SW480 (cell line): Measurements from ENCODE around the gene MYH7B.

Experiments
- DNase-seq: peaks from one replicate; pipeline ENCODE4 v3.0.0-alpha.2; 2016; ENCODE audit warnings: low spot score

The MYH7B gene

DNA sequence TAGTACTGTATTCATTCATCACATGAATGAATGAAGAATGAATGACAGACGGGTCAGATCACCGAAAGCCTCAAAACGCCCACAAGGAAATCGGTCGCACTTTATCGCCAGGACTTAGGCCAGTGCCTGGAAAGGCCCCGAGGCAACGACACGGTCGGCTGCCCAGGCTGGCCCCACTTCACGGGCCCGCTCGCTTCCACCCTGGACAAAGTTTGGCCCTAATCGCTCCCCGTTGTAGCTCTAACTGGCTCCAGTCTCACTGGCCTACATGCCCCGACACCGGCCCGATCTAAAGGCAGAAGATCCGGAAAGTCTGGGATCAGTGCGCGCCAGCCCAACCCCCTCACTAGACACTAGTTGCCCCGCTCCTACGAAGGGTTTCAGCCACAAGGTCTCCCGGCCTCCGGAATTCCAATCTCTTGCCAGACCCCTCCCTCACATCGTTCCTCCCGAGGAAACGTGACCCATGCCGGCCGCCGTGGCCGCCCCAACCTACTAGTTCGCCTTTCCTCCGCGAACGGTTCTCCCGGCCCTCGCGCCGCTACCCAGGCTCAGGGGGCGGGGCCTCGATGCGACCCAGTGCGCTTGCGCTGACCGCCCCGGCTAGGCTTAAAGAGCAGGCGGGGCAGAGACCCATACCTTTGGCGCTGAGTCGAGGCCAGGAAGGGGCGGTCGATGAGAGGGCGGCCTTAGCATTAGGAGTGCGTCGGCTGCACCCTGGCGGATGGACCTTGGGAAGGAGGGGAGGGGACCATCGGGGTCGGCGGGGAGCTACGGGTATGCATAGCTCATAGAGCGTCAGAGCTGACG, at the start of gene MYH7B, which contains the start of gene GSS:
Gene MYH7B, plus strand, starts transcription at position 638 of the 810 bp plus-strand sequence. CDS start 22,138 bp downstream, outside the sequence.
Gene GSS, minus strand, starts transcription at position 576 of the 810 bp plus-strand sequence. CDS start 3,954 bp downstream, outside the sequence.
- DNase-seq, result peak; percentile 97

- DNase-seq, result peak; percentile 93
These were observed 47.8 kb upstream of the MYH7B start for GRCh38 chr20:34907616-34908469.

- no peak for DNase-seq
These were observed 40.5 kb upstream of the MYH7B start for GRCh38 chr20:34915131-34915530.

- DNase-seq, result no peak
These were observed 39.8 kb upstream of the MYH7B start for GRCh38 chr20:34915749-34916455.

- DNase-seq, result no peak
These were observed 38.8 kb upstream of the MYH7B start for GRCh38 chr20:34916774-34917354.

- no peak for DNase-seq
These were observed 35.6 kb upstream of the MYH7B start for GRCh38 chr20:34920055-34920454.

GRCh38 chr20:34921436-34921835, 34.2 kb upstream of the MYH7B start:
- DNase-seq, result no peak

GRCh38 chr20:34922654-34923381, 32.9 kb upstream of the MYH7B start:
- peak; percentile 42 for DNase-seq

DNA sequence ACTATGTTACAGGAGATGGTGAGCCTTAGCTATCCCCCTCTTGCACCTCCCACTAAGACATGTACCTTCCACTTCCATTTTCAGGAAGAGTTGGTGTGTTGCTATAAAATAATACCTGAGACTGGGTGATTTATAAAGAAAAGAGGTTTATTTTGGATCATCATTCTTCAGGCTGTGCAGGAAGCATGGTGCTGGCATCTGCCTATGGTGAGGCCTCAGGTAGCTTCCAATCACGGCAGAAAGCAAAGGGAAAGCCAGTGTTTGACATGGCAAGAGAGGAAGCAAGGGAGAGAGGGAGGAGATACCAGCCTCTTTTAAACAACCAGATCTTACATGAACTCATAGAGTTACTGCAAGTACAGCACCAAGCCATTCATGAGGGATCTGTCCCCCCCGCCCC, 32.3 kb upstream of the MYH7B start:
- no peak for DNase-seq

GRCh38 chr20:34925341-34925740, 30.3 kb upstream of the MYH7B start:
- DNase-seq, result no peak

DNA sequence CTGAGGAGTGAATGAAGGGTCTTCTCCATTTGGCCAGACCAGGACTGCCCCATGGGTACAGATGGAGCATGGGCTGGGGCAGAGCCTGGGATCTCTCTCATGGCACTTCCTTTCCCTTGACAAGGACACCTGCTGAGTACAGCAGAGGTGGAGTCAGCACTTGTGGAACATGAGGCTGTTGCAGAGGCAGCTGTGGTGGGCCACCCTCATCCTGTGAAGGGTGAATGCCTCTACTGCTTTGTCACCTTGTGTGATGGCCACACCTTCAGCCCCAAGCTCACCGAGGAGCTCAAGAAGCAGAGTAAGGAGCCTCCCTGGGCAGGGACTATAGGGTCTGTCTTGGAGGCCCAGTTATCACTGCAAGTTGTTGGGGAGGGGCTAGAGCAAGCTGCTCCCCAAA, 29.7 kb upstream of the MYH7B start:
- no peak for DNase-seq

DNA sequence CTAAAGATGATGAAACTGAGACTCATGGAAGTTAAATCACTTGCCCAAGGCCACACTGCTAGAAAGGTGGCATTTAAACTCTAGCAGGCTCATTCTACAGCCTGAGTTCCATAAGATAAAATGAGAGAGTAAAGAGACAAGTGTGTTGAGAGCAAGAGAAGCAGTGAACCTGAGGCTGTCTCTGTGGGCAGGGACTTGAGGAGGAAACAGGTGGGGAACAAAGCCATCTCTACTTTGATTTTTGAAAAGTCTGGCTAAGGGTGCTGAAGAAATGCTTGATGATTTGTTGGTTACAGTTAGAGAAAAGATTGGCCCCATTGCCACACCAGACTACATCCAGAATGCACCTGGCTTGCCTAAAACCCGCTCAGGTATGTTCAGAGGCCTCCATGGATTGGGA, 29.1 kb upstream of the MYH7B start:
- no peak for DNase-seq

DNA sequence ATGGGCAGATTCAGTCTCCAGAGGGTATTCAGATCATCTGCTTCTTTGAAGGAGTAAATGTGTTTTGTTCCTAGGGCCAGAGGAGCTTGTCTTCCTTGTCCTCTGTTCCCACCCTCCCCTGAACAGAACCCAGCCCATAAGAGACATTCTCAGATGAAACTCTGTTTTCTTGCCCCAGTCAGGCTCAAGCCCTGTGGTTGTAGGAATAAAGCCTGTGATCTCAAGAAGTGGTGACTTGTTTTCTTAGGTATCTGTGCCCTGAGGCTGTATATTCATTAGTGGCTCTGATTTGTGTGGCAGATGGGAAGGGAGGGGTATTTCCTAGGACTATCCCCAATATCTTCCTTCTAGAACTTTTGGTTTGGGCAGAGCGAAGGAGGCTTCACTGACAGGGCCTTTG, 27.9 kb upstream of the MYH7B start:
- no peak for DNase-seq

DNA sequence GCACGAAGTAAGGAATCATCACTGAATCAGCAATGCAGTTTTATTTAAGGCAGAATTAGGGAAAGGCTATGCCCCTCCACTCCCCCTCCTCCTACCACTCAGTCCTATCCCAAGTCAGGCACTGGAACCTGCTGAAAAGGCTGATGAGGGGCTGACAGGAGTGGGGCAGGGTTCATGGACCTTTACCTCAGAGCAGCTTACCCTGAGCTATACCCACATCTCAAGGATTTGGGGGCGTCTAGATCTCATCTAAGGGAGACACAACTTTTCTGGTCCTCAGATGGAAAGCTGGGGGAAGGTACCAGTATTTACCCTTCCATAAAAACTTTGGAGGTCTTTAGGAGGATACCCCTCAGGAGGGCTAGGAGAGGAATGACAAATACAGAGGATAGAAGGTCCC, 27.3 kb upstream of the MYH7B start:
- DNase-seq, result no peak

DNA sequence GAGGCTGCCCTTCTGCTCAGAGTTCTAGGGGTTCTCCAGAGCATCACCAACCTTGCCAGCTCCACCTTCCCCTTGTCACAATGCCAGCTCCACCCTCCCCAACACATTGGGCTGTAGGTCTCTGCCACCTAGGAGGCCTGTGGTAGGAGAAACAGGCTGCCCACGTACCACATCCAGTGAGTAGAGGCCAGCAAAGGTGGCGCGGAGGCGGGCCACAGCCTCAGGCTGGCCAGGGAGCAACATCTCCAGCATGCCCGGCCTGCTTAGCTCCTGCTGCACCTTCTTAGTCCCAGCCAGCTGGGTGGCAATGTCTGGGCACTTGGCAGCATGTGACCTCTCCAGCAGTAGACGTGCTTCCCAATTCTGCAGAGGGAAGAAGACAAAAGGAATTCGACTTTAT, 23.9 kb upstream of the MYH7B start:
- DNase-seq, result no peak

- DNase-seq, result no peak
These were observed 17.1 kb upstream of the MYH7B start for GRCh38 chr20:34938466-34939163.

DNA sequence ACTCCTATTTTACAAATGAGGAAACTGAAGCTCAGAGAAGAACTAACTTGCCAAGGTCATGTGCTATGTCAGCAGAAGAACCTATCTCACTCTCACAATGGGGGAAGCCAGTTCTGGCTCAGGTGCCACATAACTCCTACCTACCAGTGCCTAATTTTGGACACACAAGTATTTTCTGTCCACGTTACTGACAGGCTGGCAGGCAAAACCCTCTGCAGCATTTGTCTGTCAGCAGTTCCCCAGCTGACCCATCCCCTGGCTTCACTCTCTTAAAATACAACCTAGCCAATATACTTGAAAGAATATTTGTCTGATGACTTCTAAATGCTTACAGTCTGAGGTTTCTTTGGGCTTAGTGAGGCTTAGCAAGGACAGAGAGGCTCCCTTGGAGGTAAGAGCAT, 15.6 kb upstream of the MYH7B start:
- no peak for DNase-seq

DNA sequence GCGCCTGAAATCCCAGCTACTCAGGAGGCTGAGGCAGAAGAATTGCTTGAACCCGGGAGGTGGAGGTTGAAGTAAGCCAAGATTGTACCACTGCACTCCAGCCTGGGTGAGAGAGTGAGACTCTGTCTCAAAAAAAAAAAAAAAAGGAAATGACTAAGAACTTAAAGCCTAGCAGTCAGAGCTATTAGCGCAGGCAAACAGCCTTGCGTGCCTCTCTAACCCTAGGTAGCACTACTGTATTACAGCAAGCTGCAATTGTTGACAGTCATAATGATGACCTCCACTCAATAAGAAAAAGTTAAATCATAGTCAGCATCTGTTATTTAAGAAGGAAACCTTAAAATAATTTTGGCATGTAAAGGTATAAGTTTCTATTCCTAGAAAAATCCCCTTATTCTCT, 14.4 kb upstream of the MYH7B start:
- no peak for DNase-seq

DNA sequence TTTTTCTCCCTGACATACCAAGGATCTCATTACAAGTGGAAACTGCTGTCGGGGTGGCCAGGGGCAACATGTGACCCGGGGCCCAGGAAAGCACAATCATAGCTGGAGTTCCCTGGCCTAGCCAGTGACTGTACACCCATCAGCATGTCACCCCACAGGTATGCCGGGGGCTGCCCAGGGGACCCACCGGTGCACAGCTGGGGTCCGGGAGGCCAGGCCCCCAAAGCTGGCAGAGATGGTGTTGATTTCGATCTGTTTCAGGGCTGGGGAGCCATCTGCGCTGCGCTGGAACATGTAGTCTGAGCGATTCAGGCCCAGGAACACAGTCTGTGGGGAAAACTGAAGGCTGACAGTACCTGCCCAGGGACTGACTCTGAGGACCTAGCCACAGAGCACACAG, 13.4 kb upstream of the MYH7B start:
- no peak for DNase-seq

- peak; percentile 41 for DNase-seq
These were observed 11.7 kb upstream of the MYH7B start for GRCh38 chr20:34943808-34944567.
